Measurements from ENCODE around the gene CFTR. TPM values are rescaled to one million over a fixed set of nuclear protein-coding genes. Genes with fewer than 3 reads are reported as not detected.

Gene CFTR
- total and polyA plus RNA-seq, 2 of the 8 experiments (the other 6 are each of a cell fraction or from before 2014, with no cell fraction given), result 1.2 to 1.6 TPM

DNA sequence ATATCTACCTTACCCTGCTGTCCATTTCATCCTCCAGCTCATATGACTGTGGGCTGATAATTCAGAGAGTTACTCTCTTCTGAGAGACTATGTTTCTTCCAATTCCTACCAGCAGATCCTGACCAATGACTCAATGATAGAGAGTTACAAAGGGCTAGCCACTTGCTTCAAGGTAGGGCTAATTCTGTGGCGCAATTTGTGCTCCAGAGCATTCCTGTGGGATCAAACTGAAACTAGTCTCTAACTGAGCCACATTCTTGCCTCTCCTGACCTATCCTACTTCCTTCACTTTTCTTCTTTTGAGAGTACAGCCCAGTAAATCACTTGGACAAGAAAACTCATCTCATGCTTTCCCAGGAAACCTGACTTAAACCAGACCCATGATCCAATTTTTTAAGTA lies 34.6 kb upstream of the CFTR start:
- Histone ChIP-seq H3K56ac (replicated peaks; ENCODE audit: insufficient read length, low read depth, low read length) (no peak overlapping the region), H3K79me2 (ENCODE audit: control insufficient read depth in 1 of 2, insufficient read depth in 2 of 2, low read length in 2 of 2) (no peaks in the 10 kb centered on the region), H3K14ac (ENCODE audit: insufficient read length) (no peak overlapping the region), H3K9me3 (ENCODE audit: insufficient read depth in 2 of 2, low read depth in 1 of 2, low read length in 1 of 2) (no peaks in the 10 kb centered on the region), H3K36me3 (ENCODE audit: control insufficient read depth in 2 of 4, insufficient read depth in 4 of 4, low read length in 3 of 4) (no peaks in the 10 kb centered on the region), H3K4me3 (ENCODE audit: extremely low read depth in 1 of 4, insufficient read depth in 2 of 4, low read depth in 3 of 4, low read length in 4 of 4) (no peak overlapping the region), H3K23ac (ENCODE audit: insufficient read length) (no peak overlapping the region), H4K8ac (ENCODE audit: extremely low read depth, insufficient read depth, low read length) (no peak overlapping the region), H4K5ac (ENCODE audit: insufficient read length, low read depth, low read length) (no peak overlapping the region), H3K9ac (replicated peaks in 1 of 4; ENCODE audit: extremely low read depth in 1 of 4, low read depth in 3 of 4, low read length in 3 of 4) (no peak overlapping the region), H3K4ac (replicated peaks; ENCODE audit: insufficient read length, low read depth, low read length) (no peak overlapping the region), H3K79me1 (ENCODE audit: low read depth, low read length) (no peaks in the 10 kb centered on the region), H3K4me1 (replicated peaks in 1 of 4; ENCODE audit: control insufficient read depth in 3 of 4, insufficient read depth in 4 of 4, low read length in 3 of 4) (no peaks in the 10 kb centered on the region), H2AK5ac (ENCODE audit: low read depth, low read length) (no peak overlapping the region), H2AFZ (ENCODE audit: low read length) (no peak overlapping the region), H3K27ac (ENCODE audit: low read depth, low read length) (no peak overlapping the region), H2BK120ac (replicated peaks; ENCODE audit: low read depth, low read length) (no peak overlapping the region), H2BK12ac (ENCODE audit: low read depth, low read length) (no peak overlapping the region), H3K18ac (ENCODE audit: extremely low read depth, low read length) (no peak overlapping the region), H3K27me3 (replicated peaks in 1 of 4; ENCODE audit: control insufficient read depth in 3 of 4, extremely low read depth in 1 of 4, insufficient read depth in 3 of 4, low read length in 3 of 4) (no peaks in the 10 kb centered on the region), H4K91ac (replicated peaks; ENCODE audit: insufficient read length, low read length) (no peak overlapping the region), H4K20me1 (replicated peaks in 1 of 2; ENCODE audit: control insufficient read depth in 1 of 2, insufficient read depth in 2 of 2, low read length in 2 of 2) (no peaks in the 10 kb centered on the region), H2BK20ac (ENCODE audit: low read length) (no peak overlapping the region), H2BK15ac (ENCODE audit: low read length) (no peak overlapping the region), H2BK5ac (ENCODE audit: low read depth, low read length) (no peak overlapping the region), H3K23me2 (ENCODE audit: low read depth, low read length) (no peaks in the 10 kb centered on the region), H3K4me2 (ENCODE audit: insufficient read depth in 1 of 2, low read depth in 2 of 2, low read length in 2 of 2) (no peak overlapping the region)
- no peak for DNase-seq (ENCODE audit: low read depth in 1 of 2, low spot score in 2 of 2)
- WGBS, 2 experiments (ENCODE audit: extremely low coverage in 1 of 2, insufficient coverage in 1 of 2, insufficient read length in 1 of 2, insufficient replicate concordance in 2 of 2, low coverage in 1 of 2, low lambda C conversion rate in 2 of 2, missing lambda C conversion rate in 1 of 2), result 96% methylated on average over 1 of the region's 1 CpG; no CpG with 5 or more reads in 1 of the 2 experiments
- POLR2A ChIA-PET (ENCODE audit: partially characterized antibody), result no interaction called here
- peak; percentile 36; the same call in 1 of the 2 replicates for TF ChIP-seq CEBPB (IDR thresholded peaks at IDR 0.05; ENCODE audit: low read depth, low read length)
- TF ChIP-seq EGR1 (IDR thresholded peaks at IDR 0.05; ENCODE audit: borderline replicate concordance, low read depth, low read length), result no peak
- no peak for TF ChIP-seq ZNF274 (IDR thresholded peaks at IDR 0.05; ENCODE audit: borderline replicate concordance, extremely low read depth, low read length)
- TF ChIP-seq GABPA (IDR thresholded peaks at IDR 0.05; ENCODE audit: borderline replicate concordance, insufficient read depth, low read length), result no peak
- no peak for TF ChIP-seq RAD21 (IDR thresholded peaks at IDR 0.05 in 1 of 2, conservative IDR thresholded peaks at IDR 0.05 in 1 of 2; ENCODE audit: low read depth in 2 of 2, low read length in 2 of 2)
- TF ChIP-seq BACH1 (IDR thresholded peaks at IDR 0.05; ENCODE audit: low read length), result no peak
- no peak for TF ChIP-seq HDAC2 (IDR thresholded peaks at IDR 0.05; ENCODE audit: borderline replicate concordance in 1 of 2, low read depth in 2 of 2, low read length in 2 of 2)
- TF ChIP-seq, protein P1, sequence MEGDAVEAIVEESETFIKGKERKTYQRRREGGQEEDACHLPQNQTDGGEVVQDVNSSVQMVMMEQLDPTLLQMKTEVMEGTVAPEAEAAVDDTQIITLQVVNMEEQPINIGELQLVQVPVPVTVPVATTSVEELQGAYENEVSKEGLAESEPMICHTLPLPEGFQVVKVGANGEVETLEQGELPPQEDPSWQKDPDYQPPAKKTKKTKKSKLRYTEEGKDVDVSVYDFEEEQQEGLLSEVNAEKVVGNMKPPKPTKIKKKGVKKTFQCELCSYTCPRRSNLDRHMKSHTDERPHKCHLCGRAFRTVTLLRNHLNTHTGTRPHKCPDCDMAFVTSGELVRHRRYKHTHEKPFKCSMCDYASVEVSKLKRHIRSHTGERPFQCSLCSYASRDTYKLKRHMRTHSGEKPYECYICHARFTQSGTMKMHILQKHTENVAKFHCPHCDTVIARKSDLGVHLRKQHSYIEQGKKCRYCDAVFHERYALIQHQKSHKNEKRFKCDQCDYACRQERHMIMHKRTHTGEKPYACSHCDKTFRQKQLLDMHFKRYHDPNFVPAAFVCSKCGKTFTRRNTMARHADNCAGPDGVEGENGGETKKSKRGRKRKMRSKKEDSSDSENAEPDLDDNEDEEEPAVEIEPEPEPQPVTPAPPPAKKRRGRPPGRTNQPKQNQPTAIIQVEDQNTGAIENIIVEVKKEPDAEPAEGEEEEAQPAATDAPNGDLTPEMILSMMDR (IDR thresholded peaks at IDR 0.05; ENCODE audit: control extremely low read depth in 1 of 3, insufficient read depth in 1 of 3, low read depth in 1 of 3, low read length in 3 of 3), result no peak
- CTCF ChIA-PET (ENCODE audit: partially characterized antibody), result interaction anchor here (1.6 kb wide), 1 partner anchor 13 kb away, joined by 3 read pairs; no protein-coding TSS in a partner anchor
- no peak for FAIRE-seq
